D721Med (cell line): ENCODE results near the gene PRXL2A.
"Not testable (repeated sequence)": the region's sequence is repeated elsewhere in the genome, so short reads cannot be mapped to it uniquely, and the experiment has no call there.

ENCODE experiments used
- DNase-seq: peaks from one replicate; pipeline ENCODE4 v3.0.0; 2011; ENCODE audit warnings: low spot score; ENCODE audit not compliant: insufficient read length
- FAIRE-seq: peaks from 2 replicates; lab custom pipeline; 2011; peaks lifted over from hg19 to GRCh38; lab: Jason Lieb, UNC
- TF ChIP-seq, protein P1 (sequence below): IDR thresholded peaks from 2 replicates; pipeline ENCODE4 v1.5.1; 2012; ENCODE audit warnings: mild to moderate bottlenecking, control low read depth; ENCODE audit not compliant: insufficient read depth; ENCODE audit errors: missing control alignments

Gene PRXL2A

DNA sequence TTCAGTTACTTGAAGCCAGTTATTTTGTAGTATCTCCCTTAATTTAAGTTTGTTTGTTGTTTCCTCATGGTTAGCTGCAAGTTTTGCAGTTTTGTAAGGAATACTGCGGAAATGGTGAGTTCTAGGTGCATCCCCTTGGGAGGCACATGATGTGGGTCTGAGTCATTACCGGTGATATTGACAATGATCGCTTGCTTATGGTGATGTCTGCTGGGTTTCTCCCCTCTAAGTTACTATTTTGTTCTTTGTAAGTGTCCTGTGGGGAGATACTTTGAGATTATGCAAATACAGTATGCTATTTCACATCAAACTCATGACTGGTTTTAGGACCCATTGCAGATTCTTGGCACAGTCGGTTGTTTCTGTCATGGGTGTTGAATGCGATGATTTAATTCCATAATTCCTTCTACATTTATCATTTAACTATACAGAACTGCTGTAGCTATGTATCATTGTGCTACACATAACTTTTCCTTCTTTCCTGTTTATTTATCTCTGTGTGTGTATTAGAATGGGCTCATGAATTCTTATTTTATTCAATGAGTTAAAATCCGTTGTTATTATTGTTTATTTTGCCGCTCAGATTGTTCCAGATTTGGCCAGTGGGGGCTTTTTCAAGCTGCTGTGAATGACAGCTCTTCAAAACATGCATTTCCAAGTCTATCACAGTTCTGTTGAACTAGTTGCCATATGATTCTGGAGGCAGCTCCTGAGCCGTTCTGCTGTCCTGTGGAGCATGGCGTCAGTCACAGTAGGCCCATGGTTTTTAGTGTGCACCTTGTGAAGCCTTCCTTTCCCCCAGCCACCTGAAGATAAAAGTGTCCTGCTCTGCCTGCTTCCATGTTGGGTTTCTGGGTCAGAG, 64.1 kb downstream of the PRXL2A start:
- TF ChIP-seq, protein P1, sequence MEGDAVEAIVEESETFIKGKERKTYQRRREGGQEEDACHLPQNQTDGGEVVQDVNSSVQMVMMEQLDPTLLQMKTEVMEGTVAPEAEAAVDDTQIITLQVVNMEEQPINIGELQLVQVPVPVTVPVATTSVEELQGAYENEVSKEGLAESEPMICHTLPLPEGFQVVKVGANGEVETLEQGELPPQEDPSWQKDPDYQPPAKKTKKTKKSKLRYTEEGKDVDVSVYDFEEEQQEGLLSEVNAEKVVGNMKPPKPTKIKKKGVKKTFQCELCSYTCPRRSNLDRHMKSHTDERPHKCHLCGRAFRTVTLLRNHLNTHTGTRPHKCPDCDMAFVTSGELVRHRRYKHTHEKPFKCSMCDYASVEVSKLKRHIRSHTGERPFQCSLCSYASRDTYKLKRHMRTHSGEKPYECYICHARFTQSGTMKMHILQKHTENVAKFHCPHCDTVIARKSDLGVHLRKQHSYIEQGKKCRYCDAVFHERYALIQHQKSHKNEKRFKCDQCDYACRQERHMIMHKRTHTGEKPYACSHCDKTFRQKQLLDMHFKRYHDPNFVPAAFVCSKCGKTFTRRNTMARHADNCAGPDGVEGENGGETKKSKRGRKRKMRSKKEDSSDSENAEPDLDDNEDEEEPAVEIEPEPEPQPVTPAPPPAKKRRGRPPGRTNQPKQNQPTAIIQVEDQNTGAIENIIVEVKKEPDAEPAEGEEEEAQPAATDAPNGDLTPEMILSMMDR = no peak
- DNase-seq (no peak), FAIRE-seq (no peak)

- FAIRE-seq (no peak), DNase-seq (no peak)
- TF ChIP-seq, protein P1 = no peak
These were observed 64.8 kb downstream of the PRXL2A start for GRCh38 chr10:80473096-80473657.

DNA sequence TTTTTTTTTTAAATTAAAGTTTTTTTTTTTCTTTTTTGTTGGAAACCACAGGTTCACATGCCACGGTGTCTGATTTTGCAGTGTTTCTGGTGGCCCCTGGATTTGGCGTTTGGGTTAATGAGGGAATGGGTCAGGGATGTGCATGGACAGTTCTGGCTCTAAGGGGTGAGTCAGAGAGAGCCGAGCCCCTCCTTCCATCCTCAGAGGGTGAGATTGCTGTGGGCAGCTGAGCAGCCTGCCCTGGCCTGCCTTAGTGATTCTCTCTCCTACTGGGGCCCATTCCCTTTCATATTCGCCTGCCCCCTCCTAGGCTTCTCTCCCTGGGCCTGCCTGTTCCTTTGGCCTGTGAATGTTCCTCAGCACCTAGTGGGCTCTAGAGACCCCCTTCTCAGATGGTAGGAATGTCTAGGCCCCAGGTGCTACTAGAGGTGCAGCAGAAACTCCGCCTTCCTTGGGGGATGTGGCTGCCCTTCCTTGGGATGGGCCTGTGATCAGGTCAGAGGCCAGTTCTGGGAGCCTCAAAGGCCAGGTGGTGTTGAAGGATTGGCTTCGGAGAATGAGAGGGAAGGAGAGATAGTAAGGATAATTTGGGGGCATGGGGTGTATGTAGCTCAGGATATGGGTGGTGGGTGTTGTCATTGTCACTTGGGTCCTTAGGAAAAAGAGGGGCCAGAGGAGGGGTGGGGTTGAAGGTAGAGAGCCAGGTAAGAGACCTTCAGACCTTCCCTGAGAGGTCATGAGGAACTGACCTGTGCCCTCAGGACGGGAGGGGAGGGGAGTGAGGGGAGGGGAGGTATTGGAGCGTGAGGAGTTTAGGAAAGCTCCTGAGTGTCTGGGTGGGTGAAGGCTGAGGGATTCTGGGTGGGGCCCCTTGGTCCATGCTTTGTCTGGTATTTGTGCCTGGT, 65.6 kb downstream of the PRXL2A start:
- TF ChIP-seq, protein P1 = no peak
- DNase-seq = no peak
- FAIRE-seq = no peak

DNA sequence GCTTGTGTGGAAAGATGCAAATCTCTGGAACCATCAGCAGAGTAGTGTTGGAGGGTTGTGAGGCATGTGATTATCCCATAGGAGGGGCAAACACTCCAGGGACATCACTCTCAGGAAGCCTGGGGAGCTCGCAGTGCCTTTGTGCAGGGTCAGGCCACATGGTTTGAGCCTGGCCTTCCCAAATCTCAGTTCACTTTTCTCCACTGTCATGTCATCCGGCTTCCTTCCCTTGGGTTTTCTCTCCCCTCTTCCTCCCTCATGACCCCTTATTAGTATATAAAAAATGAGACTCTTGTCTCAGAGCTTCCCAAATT, 66.2 kb downstream of the PRXL2A start:
- DNase-seq (no peak), FAIRE-seq (no peak)
- TF ChIP-seq, protein P1 = no peak

DNA sequence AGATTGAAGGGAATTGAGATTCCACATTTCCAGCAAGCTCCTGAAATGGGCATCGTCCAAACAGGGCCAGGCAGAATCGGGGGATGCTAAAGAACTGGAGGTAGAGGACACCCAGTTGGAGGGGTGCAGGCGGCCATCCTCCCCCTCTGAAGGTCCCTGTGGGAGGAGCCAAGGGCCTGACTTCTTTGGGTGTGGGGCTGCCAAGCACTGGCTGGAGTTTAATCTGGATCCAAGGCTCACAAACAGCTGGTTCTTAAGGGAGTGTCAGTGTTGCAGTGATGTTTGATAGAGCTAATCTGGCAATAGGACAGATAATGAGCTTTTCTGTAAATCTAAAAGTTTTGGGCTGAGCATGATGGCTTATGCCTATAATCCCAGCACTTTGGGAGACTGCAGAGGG, 66.6 kb downstream of the PRXL2A start:
- FAIRE-seq = no peak
- TF ChIP-seq, protein P1 = no peak
- DNase-seq = no peak

GRCh38 chr10:80475641-80476040, 67.3 kb downstream of the PRXL2A start:
- not testable (repeated sequence) for DNase-seq, FAIRE-seq

- TF ChIP-seq, protein P1 = no peak
- FAIRE-seq (no peak), DNase-seq (no peak)
These were observed 68.3 kb downstream of the PRXL2A start for GRCh38 chr10:80476685-80477084.
